ENCODE results near the gene PYDC1.

The PYDC1 gene

DNA sequence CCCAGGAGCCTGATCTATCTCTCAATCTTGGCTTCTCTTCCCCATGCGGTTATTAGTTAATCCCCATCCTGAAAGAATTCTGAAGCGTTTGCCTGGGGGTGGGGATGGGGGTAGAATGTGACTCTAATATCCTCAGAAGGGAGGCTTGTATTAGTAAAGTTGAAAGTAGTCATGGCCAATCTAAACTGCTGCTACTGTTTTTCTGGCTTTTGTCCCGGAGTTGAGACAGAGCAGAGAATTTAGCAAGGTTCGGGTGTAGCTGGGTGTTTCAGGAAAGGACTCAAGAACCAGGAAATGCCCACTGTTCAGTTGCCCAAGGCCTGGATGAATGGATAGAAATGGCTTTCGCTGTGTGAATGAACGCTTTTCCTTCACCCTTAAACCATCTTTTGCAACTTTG lies 25.3 kb upstream of the PYDC1 start:
- TF ChIP-seq, protein P1, sequence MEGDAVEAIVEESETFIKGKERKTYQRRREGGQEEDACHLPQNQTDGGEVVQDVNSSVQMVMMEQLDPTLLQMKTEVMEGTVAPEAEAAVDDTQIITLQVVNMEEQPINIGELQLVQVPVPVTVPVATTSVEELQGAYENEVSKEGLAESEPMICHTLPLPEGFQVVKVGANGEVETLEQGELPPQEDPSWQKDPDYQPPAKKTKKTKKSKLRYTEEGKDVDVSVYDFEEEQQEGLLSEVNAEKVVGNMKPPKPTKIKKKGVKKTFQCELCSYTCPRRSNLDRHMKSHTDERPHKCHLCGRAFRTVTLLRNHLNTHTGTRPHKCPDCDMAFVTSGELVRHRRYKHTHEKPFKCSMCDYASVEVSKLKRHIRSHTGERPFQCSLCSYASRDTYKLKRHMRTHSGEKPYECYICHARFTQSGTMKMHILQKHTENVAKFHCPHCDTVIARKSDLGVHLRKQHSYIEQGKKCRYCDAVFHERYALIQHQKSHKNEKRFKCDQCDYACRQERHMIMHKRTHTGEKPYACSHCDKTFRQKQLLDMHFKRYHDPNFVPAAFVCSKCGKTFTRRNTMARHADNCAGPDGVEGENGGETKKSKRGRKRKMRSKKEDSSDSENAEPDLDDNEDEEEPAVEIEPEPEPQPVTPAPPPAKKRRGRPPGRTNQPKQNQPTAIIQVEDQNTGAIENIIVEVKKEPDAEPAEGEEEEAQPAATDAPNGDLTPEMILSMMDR (IDR thresholded peaks at IDR 0.05; ENCODE audit: borderline replicate concordance, insufficient read depth, low read depth, low read length) = no peak
- H3K4me3 ChIP-seq (ENCODE audit: low read depth, low read length) = no peak overlapping the region

DNA sequence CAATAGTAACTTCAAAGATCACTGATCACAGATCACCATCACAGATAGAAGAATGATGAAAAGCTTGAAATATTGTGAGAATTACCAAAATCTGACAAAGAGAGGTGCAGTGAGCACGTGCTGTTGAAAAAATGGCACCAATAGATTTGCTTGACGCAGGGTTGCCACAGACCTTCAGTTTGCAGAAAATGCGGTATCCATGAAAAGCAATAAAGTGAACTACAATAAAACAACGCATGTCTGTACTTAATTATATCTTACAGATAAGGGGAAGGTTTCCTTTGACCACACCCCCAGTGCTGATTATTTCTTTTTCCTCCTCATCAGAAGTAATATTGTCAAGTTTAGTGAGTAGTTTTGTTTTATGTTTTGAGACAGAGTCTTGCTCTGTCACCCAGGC lies 21.1 kb upstream of the PYDC1 start:
- TF ChIP-seq, protein P1 (IDR thresholded peaks at IDR 0.05; ENCODE audit: borderline replicate concordance, insufficient read depth, low read depth, low read length) = no peak
- no peak overlapping the region for H3K4me3 ChIP-seq (ENCODE audit: low read depth, low read length)

DNA sequence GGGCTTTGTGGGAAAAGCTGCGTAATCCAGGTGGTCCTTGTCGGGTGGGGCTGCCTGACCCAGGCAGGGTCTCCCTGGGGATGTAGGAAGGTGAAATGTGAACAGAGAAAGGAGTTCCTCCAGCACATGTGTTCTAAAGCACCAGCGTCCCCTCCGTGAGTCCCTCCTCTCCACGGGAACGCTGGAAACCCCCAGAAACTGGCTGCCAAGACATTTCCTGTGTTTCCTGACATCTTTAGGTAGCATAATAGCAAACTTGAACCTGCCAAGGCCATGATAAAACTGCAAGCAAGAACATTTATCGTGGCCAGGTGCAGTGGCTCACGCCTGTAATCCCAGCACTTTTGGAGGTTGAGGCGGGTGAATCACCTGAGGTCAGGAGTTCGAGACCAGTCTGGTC lies 12.6 kb upstream of the PYDC1 start:
- TF ChIP-seq, protein P1 (IDR thresholded peaks at IDR 0.05; ENCODE audit: borderline replicate concordance, insufficient read depth, low read depth, low read length) = no peak

DNA sequence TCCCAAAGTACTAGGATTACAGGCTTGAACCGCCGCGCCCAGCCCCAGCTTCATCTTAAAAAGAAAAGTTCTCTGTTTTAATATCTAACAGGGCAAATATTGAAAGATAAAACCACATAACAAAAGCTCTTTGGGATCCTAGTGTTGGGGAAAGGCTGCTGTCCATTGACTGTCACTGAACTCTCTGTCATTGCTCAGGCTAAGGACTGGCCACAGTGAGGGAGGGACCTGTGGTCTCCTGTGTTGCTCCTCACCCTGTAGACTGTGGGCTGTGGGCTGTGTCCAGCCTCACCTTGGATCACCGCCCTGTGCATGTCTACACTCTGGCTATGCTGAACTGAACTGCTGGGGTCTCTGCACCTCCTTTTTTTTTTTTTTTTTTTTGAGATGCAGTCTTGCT lies 11.3 kb upstream of the PYDC1 start:
- no peak overlapping the region for H3K4me3 ChIP-seq (ENCODE audit: low read depth, low read length)
- TF ChIP-seq, protein P1 (IDR thresholded peaks at IDR 0.05; ENCODE audit: borderline replicate concordance, insufficient read depth, low read depth, low read length) = no peak

More for the DNA sequence above, 12.6 kb upstream of the PYDC1 start:
- H3K4me3 ChIP-seq (ENCODE audit: low read depth, low read length) = no peak overlapping the region

DNA sequence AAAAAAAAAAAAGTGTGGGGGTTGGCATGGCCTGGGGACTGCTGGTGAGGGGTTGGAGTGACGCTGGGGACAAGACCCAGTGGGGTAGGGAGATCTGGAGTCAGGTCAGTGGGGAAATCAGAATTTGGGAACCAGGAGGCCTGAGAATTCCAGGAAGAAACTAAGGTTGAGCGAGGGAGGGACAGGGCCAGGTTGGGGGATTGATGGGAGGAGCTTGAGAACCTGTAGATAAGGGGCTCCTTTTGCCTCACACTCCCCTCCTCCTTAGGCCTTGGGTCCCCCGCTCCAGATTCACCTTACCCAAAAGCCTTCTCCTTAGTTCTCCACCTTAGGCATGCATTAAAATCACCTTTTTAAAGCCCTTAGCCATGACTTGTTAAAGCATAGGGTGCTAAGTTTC lies 8.3 kb upstream of the PYDC1 start:
- TF ChIP-seq, protein P1 (IDR thresholded peaks at IDR 0.05; ENCODE audit: borderline replicate concordance, insufficient read depth, low read depth, low read length) = no peak

DNA sequence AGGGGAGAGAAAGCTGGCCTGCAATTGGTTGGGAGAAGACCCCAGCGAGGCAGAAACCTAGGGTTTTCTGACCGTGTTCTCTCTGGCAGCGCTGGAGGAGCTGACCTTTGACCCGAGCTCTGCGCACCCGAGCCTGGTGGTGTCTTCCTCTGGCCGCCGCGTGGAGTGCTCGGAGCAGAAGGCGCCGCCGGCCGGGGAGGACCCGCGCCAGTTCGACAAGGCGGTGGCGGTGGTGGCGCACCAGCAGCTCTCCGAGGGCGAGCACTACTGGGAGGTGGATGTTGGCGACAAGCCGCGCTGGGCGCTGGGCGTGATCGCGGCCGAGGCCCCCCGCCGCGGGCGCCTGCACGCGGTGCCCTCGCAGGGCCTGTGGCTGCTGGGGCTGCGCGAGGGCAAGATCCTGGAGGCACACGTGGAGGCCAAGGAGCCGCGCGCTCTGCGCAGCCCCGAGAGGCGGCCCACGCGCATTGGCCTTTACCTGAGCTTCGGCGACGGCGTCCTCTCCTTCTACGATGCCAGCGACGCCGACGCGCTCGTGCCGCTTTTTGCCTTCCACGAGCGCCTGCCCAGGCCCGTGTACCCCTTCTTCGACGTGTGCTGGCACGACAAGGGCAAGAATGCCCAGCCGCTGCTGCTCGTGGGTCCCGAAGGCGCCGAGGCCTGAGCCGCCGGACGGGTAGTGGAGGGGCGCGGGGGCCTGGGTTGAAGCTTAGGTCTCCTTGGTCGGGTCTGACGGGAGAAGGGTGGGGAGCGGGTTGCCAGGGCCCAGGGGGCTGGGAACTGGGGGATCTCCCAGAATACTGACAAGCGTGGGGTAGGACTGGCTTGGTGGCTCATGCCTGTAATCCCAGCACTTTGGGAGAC lies 7.4 kb upstream of the PYDC1 start:
- TF ChIP-seq, protein P1 (IDR thresholded peaks at IDR 0.05; ENCODE audit: borderline replicate concordance, insufficient read depth, low read depth, low read length) = no peak
- H3K4me3 ChIP-seq (ENCODE audit: low read depth, low read length) = no peak overlapping the region

More for the DNA sequence above, 8.3 kb upstream of the PYDC1 start:
- H3K4me3 ChIP-seq (ENCODE audit: low read depth, low read length) = no peak overlapping the region

DNA sequence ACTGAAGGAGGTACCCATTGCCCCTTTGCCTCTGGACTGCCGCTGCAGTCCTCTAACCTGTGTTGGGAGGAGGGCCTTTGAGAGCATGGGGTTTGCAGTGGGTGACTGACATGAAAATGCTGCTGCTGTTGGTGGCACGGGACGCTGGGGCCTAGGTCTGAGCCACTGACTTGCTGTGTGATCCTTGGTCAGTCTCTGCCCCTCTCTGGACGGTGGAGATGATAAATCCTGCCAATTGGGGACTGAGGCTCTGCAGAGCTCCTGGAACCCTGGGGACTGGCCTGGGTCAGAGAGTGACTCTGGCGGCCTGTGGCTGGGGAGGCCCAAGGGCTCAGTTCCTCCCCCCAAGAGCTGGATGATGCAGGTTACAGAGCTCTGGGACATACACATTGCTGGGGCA lies 6.1 kb upstream of the PYDC1 start:
- TF ChIP-seq, protein P1 (IDR thresholded peaks at IDR 0.05; ENCODE audit: borderline replicate concordance, insufficient read depth, low read depth, low read length) = no peak
- no peak overlapping the region for H3K4me3 ChIP-seq (ENCODE audit: low read depth, low read length)
